OCI-LY7 (cell line): Measurements from ENCODE around the gene SH3PXD2A.

Source experiments
- CTCF ChIP-seq: fragments of 200-600 bp; sonication (generic); conservative IDR thresholded peaks from 2 replicates; pipeline ENCODE4 v1.5.1; 2014; ENCODE audit warnings: mild to moderate bottlenecking, antibody characterized with exemption, low read length, moderate library complexity, mixed read lengths
- EZH2phosphoT487 ChIP-seq: fragments of 200-600 bp; sonication (generic); IDR thresholded peaks from 2 replicates; pipeline ENCODE4 v1.6.1; 2018; ENCODE audit warnings: low read depth, borderline replicate concordance, mild to moderate bottlenecking, mixed run types, antibody characterized with exemption, low read length, moderate library complexity, mixed read lengths

- TF ChIP-seq CTCF = no peak
- TF ChIP-seq EZH2phosphoT487 = no peak
These were observed 197.3 kb downstream of the SH3PXD2A start for GRCh38 chr10:103658049-103658577.
